Measurements from ENCODE around the gene TLK2. TPM values are rescaled to one million over a fixed set of nuclear protein-coding genes. Genes with fewer than 3 reads are reported as not detected.
A peak's percentile ranks its signal among the peaks of the same experiment; 100 is the strongest.
"Not testable (repeated sequence)": the region's sequence is repeated elsewhere in the genome, so short reads cannot be mapped to it uniquely, and the experiment has no call there.

The TLK2 gene
- total RNA-seq, 1 donor from 2014 or later: 27.4 TPM

- not testable (repeated sequence) for H3K4me3 ChIP-seq (ENCODE audit: low read depth, low read length); DNase-seq (ENCODE audit: low read depth)
Observed at GRCh38 chr17:62521295-62521694, 42.7 kb downstream of the TLK2 start.

GRCh38 chr17:62524077-62524476 is 45.5 kb downstream of the TLK2 start:
- not testable (repeated sequence) for H3K4me3 ChIP-seq (ENCODE audit: low read depth, low read length); DNase-seq (ENCODE audit: low read depth)

- not testable (repeated sequence) for DNase-seq (ENCODE audit: low read depth); H3K4me3 ChIP-seq (ENCODE audit: low read depth, low read length)
Observed at GRCh38 chr17:62525317-62525716, 46.7 kb downstream of the TLK2 start.

DNA sequence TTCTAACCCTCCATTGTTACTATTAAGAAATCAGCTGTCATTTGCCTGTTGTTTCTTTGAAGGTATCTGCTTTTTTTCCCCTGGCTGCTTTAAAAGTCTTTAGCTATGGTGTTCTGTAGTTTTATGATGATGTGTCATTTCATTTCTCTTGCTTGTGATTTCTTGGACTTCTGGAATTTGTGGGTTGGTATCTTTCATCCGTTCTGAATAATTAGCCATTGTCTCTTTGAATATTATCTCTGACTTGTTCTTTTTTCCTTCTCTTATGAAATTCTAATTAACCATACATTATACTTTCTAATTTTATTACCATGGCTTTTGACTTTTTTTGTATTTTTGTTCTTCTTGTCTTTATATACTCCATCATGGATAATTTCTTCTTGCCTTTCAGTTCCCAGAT is 52.3 kb downstream of the TLK2 start:
- not testable (repeated sequence) for H3K4me3 ChIP-seq (ENCODE audit: low read depth, low read length); DNase-seq (ENCODE audit: low read depth)

DNA sequence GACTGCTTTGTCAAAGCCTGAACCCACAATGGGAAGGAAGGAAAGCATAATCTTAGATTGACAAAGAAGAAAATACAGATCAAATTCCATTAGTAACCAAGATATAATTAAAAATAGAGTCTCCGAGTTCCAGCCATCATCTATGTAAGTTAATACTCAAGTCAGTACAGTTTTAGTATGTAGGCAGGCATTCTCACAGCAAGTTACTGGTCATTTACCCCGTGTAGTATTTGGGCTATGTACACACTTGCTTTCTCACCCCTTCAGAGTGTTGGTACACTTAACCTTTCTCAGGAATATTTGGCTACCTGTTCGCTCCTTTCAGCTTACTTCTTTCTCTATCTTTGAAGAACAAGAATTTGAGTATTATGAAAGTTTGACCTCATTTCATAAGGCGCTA is 57.9 kb downstream of the TLK2 start:
- not testable (repeated sequence) for DNase-seq (ENCODE audit: low read depth); H3K4me3 ChIP-seq (ENCODE audit: low read depth, low read length)

DNA sequence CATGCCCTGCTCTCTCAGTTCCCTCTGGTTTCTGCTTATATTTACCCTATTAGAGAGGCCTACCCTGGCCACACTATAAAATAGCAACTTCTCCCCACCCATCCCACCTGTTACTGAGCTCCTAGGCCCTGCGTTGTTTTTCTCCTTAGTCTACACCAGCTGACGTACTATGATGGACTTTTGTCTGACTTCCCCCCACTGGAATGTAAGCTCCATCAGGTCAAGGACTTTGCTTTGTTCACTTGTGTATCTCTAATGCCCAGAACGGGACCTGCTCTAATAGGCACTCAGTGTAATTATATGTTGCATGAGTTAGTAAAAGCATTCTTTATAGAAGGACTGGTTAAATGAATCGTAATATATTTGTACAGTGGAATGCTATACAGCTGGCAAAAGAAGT is 62.4 kb downstream of the TLK2 start:
- H3K4me3 ChIP-seq (ENCODE audit: low read depth, low read length); DNase-seq (ENCODE audit: low read depth): not testable (repeated sequence)

GRCh38 chr17:62543278-62543775 is 64.7 kb downstream of the TLK2 start:
- not testable (repeated sequence) for DNase-seq (ENCODE audit: low read depth); H3K4me3 ChIP-seq (ENCODE audit: low read depth, low read length)

GRCh38 chr17:62546066-62546465 is 67.4 kb downstream of the TLK2 start:
- not testable (repeated sequence) for DNase-seq (ENCODE audit: low read depth); H3K4me3 ChIP-seq (ENCODE audit: low read depth, low read length)

DNA sequence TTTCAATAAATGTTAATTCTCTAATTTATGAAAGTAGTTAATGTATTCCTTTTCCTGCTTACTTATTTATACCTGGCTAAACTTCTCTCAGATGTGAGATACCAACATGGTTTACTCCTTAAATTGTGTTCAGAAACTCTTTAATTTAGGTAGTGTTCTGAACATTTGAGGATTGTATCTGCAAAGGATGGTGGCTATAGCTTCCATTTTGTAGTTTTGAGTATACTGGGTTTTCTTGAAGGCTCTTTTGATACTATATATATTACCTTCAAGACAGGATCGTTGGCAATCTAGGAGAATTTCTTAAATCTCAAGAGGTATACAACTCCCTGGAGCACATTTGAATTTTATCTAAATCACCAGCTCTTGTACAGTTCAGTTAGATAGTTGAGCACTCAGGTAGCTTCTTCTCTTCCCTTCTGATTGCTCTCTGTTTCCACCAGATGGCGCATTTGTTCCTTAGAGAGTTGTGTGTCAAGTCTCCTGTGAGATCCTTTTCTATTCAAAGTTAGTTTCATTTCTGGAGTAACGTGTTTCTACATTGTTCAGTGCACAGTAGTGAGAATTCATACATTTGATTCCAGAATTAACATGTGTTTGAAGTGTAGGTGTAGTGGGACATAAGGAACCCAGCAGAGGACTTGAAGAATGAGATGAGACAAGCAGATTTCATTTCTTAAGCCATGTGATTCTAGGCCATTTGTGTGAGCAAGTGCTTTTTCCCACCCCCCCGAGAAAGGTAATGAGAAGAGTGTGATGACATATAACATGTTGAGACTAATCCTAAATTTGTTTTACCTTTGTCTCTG is 74.4 kb downstream of the TLK2 start:
- not testable (repeated sequence) for H3K4me3 ChIP-seq (ENCODE audit: low read depth, low read length); DNase-seq (ENCODE audit: low read depth)
- TF ChIP-seq, protein P1, sequence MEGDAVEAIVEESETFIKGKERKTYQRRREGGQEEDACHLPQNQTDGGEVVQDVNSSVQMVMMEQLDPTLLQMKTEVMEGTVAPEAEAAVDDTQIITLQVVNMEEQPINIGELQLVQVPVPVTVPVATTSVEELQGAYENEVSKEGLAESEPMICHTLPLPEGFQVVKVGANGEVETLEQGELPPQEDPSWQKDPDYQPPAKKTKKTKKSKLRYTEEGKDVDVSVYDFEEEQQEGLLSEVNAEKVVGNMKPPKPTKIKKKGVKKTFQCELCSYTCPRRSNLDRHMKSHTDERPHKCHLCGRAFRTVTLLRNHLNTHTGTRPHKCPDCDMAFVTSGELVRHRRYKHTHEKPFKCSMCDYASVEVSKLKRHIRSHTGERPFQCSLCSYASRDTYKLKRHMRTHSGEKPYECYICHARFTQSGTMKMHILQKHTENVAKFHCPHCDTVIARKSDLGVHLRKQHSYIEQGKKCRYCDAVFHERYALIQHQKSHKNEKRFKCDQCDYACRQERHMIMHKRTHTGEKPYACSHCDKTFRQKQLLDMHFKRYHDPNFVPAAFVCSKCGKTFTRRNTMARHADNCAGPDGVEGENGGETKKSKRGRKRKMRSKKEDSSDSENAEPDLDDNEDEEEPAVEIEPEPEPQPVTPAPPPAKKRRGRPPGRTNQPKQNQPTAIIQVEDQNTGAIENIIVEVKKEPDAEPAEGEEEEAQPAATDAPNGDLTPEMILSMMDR (conservative IDR thresholded peaks at IDR 0.05; ENCODE audit: low read depth, low read length): peak; percentile 48

DNA sequence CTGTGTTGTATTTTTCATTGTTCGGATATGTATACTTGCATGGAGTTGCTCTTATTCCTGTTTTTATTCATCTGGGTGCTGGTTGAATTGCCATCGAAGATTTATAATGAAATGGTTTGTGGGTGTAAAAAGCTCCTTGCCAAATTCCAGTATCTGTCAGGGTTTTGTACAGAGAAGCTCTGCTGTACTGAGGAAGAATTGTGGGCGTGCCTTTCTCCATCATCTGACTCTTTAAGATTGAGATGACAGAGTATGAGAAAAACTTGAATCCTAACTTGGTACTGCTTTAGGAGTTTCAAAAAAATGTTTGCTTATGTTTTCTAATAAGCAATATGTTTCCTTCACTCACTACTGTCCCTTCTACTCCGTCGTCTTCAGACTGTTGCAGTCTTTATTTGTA is 78.9 kb downstream of the TLK2 start:
- H3K4me3 ChIP-seq (ENCODE audit: low read depth, low read length); DNase-seq (ENCODE audit: low read depth): not testable (repeated sequence)

DNA sequence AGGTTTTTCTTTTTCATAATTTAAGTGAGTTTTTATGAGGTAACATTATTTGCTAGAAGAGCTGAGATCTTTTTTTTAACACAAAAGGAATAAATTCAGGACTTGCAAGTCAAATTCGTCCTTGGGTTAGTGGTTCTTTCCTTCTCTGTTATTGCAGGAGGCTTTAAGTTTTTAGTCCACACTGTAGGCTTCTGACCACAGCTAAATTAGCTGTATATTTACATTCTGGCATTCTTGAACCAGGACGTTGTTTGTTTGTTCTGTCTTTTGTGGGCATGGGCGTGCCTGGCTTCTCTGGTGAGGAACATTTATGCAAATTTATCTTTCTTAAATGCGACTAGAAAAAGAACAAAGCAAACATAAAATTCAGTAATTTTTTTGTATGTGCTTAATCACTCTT is 80.3 kb downstream of the TLK2 start:
- H3K4me3 ChIP-seq (ENCODE audit: low read depth, low read length); DNase-seq (ENCODE audit: low read depth): not testable (repeated sequence)

- H3K4me3 ChIP-seq (ENCODE audit: low read depth, low read length); DNase-seq (ENCODE audit: low read depth): not testable (repeated sequence)
Observed at GRCh38 chr17:62560971-62561370, 82.3 kb downstream of the TLK2 start.

- TF ChIP-seq, protein P1 (conservative IDR thresholded peaks at IDR 0.05; ENCODE audit: low read depth, low read length): no peak
- no peak overlapping the region for H3K4me3 ChIP-seq (ENCODE audit: low read depth, low read length)
- DNase-seq (ENCODE audit: low read depth): no peak
Observed at GRCh38 chr17:62562656-62563055, 84.0 kb downstream of the TLK2 start.

All from epithelial cell of proximal tubule (primary cell).